ENCODE data around the gene WNT3A. TPM values are rescaled to one million over a fixed set of nuclear protein-coding genes. Genes with fewer than 3 reads are reported as not detected.
A peak's percentile ranks its signal among the peaks of the same experiment; 100 is the strongest.

Gene WNT3A
- total RNA-seq, 3 donors from 2014 or later = not detected

GRCh38 chr1:228050571-228051231 is 43.9 kb downstream of the WNT3A start:
- TF ChIP-seq, protein P1, sequence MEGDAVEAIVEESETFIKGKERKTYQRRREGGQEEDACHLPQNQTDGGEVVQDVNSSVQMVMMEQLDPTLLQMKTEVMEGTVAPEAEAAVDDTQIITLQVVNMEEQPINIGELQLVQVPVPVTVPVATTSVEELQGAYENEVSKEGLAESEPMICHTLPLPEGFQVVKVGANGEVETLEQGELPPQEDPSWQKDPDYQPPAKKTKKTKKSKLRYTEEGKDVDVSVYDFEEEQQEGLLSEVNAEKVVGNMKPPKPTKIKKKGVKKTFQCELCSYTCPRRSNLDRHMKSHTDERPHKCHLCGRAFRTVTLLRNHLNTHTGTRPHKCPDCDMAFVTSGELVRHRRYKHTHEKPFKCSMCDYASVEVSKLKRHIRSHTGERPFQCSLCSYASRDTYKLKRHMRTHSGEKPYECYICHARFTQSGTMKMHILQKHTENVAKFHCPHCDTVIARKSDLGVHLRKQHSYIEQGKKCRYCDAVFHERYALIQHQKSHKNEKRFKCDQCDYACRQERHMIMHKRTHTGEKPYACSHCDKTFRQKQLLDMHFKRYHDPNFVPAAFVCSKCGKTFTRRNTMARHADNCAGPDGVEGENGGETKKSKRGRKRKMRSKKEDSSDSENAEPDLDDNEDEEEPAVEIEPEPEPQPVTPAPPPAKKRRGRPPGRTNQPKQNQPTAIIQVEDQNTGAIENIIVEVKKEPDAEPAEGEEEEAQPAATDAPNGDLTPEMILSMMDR (IDR thresholded peaks at IDR 0.05) = no peak
- DNase-seq = peak in 2 of 3 donors; percentile 16 to 33
- intact Hi-C loops (cut with DNase I, micrococcal nuclease) = no loop called here

GRCh38 chr1:228058172-228058948 is 51.6 kb downstream of the WNT3A start:
- Histone ChIP-seq H3K4me3 (no peak overlapping the region), H3K36me3 (ENCODE audit: low read depth) (no peaks in the 10 kb centered on the region), H3K4me1 (ENCODE audit: low read depth) (peaks cover 17% of the 10 kb centered on the region), H3K9me3 (no peaks in the 10 kb centered on the region)
- TF ChIP-seq, protein P1 (IDR thresholded peaks at IDR 0.05) = no peak
- peak in 1 of 3 donors; percentile 21 for DNase-seq
- ATAC-seq = no peak
- intact Hi-C loops (cut with DNase I, micrococcal nuclease) = no loop called here

More at GRCh38 chr1:228050571-228051231, 43.9 kb downstream of the WNT3A start:
- no peaks in the 10 kb centered on the region for H3K36me3 ChIP-seq (ENCODE audit: low read depth)
- H3K4me1 ChIP-seq (ENCODE audit: low read depth) = no peaks in the 10 kb centered on the region
- H3K9me3 ChIP-seq = no peaks in the 10 kb centered on the region
- H3K4me3 ChIP-seq = no peak overlapping the region
- ATAC-seq = no peak

- ATAC-seq (peak; percentile 40), DNase-seq (no peak)
- TF ChIP-seq, protein P1 (IDR thresholded peaks at IDR 0.05) = no peak
- Histone ChIP-seq H3K4me1 (ENCODE audit: low read depth) (peaks cover 17% of the 10 kb centered on the region), H3K36me3 (ENCODE audit: low read depth) (no peaks in the 10 kb centered on the region), H3K9me3 (no peaks in the 10 kb centered on the region), H3K4me3 (no peak overlapping the region)
- intact Hi-C loops (cut with DNase I, micrococcal nuclease) = no loop called here
These were observed 52.3 kb downstream of the WNT3A start for GRCh38 chr1:228058949-228059633.

- Histone ChIP-seq H3K9me3 (no peaks in the 10 kb centered on the region), H3K4me1 (ENCODE audit: low read depth) (peaks cover 17% of the 10 kb centered on the region), H3K4me3 (no peak overlapping the region), H3K36me3 (ENCODE audit: low read depth) (no peaks in the 10 kb centered on the region)
- intact Hi-C loops (cut with DNase I, micrococcal nuclease) = no loop called here
- ATAC-seq (peak; percentile 90), DNase-seq (peak; percentile 98 to 100 (median 99))
- TF ChIP-seq, protein P1 (IDR thresholded peaks at IDR 0.05) = no peak
These were observed 53.0 kb downstream of the WNT3A start for GRCh38 chr1:228059634-228060457.
